ENCODE results near the gene ZNF578.

DNA sequence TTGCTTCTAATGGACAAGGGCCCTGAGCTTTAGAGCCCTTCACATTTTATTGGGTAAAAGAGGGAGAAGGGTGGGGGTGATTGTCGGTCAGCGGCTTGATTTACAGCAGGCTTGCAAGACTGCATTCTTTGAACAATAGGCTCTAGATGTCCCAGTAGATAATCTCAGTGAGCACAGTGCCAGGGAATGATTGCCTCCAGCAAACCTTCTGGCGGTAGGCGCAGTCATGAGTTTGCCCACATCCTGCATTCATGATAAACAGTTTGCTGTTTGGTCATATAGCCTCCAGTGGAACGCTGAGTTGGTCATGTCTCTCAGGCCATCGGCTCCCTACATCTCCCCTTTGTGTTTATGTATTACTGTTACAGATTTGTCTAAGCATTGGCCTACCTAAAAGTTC lies 43.1 kb upstream of the ZNF578 start:
- TF ChIP-seq, protein P1, sequence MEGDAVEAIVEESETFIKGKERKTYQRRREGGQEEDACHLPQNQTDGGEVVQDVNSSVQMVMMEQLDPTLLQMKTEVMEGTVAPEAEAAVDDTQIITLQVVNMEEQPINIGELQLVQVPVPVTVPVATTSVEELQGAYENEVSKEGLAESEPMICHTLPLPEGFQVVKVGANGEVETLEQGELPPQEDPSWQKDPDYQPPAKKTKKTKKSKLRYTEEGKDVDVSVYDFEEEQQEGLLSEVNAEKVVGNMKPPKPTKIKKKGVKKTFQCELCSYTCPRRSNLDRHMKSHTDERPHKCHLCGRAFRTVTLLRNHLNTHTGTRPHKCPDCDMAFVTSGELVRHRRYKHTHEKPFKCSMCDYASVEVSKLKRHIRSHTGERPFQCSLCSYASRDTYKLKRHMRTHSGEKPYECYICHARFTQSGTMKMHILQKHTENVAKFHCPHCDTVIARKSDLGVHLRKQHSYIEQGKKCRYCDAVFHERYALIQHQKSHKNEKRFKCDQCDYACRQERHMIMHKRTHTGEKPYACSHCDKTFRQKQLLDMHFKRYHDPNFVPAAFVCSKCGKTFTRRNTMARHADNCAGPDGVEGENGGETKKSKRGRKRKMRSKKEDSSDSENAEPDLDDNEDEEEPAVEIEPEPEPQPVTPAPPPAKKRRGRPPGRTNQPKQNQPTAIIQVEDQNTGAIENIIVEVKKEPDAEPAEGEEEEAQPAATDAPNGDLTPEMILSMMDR (IDR thresholded peaks at IDR 0.05) = no peak
- no peak for TF ChIP-seq POLR2A (IDR thresholded peaks at IDR 0.05)

All from upper lobe of left lung (tissue), 4 donors.